ENCODE data around the gene OOSP4A. TPM values are rescaled to one million over a fixed set of nuclear protein-coding genes. Genes with fewer than 3 reads are reported as not detected.

Gene OOSP4A
- total and polyA plus RNA-seq, 10 of the 15 experiments (the other 5 are each of a cell fraction or from before 2014, with no cell fraction given), result not detected

- H3K9ac ChIP-seq (ENCODE audit: control insufficient read depth, insufficient read depth, low read length), result no peak overlapping the region
- CTCF ChIA-PET, result no interaction called here
- H3K27me3 ChIP-seq (replicated peaks in 1 of 2; ENCODE audit: control insufficient read depth in 2 of 2, insufficient read depth in 2 of 2, low read length in 1 of 2), result no peaks in the 10 kb centered on the region; a peak in 1 of 4 replicates
- in situ Hi-C loops (cut with MboI) (no loop called here), intact Hi-C loops (cut with micrococcal nuclease; ENCODE audit: unreplicated experiment) (loop anchor here (10.0 kb wide), 1 partner anchor 270 kb away; no protein-coding TSS in a partner anchor)
- RAD21 ChIA-PET (ENCODE audit: unreplicated experiment), result no interaction called here
- H3K36me3 ChIP-seq (ENCODE audit: control insufficient read depth in 2 of 2, insufficient read depth in 2 of 2, low read length in 1 of 2), result no peaks in the 10 kb centered on the region
- WGBS (ENCODE audit: insufficient coverage, insufficient replicate concordance, low lambda C conversion rate, missing lambda C conversion rate), result 0% methylated on average over 3 of the region's 3 CpGs
- no peaks in the 10 kb centered on the region for H3K79me2 ChIP-seq (ENCODE audit: control insufficient read depth, insufficient read depth, low read length)
- H3K27ac ChIP-seq (ENCODE audit: control insufficient read depth, insufficient read depth), result no peak overlapping the region
- H3K4me1 ChIP-seq (ENCODE audit: control insufficient read depth, insufficient read depth, low read length), result no peaks in the 10 kb centered on the region
- H4K20me1 ChIP-seq (ENCODE audit: control insufficient read depth, insufficient read depth), result no peaks in the 10 kb centered on the region
- POLR2A ChIA-PET, result no interaction called here
- SMC1A ChIA-PET (ENCODE audit: uncharacterized antibody, unreplicated experiment), result no interaction called here
- H3K4me3 ChIP-seq, result no peak overlapping the region
- ATAC-seq (no peak), DNase-seq (ENCODE audit: low read depth, low spot score) (no peak), FAIRE-seq (no peak)
- no peaks in the 10 kb centered on the region for H3K9me3 ChIP-seq (replicated peaks; ENCODE audit: control insufficient read depth, insufficient read depth, low read length)
- BruUV-seq (replicated peaks), result no TSS peak
- TF ChIP-seq STAT3 (IDR thresholded peaks at IDR 0.05; ENCODE audit: low read depth, low read length), result no peak
- no peak for TF ChIP-seq ZNF592 (IDR thresholded peaks at IDR 0.05)
- TF ChIP-seq BACH1 (IDR thresholded peaks at IDR 0.05; ENCODE audit: borderline replicate concordance), result no peak
- TF ChIP-seq ZZZ3 (IDR thresholded peaks at IDR 0.05; ENCODE audit: control insufficient read depth, insufficient read length, low read depth), result no peak
- no peak for TF ChIP-seq ZNF622 (IDR thresholded peaks at IDR 0.05)
- no peak for TF ChIP-seq TARDBP (IDR thresholded peaks at IDR 0.05; ENCODE audit: borderline replicate concordance)
- no peak for TF ChIP-seq STAT1 (conservative IDR thresholded peaks at IDR 0.05)
- TF ChIP-seq MTA2 (IDR thresholded peaks at IDR 0.05; ENCODE audit: low read depth), result no peak
- no peak for TF ChIP-seq SPI1 (IDR thresholded peaks at IDR 0.05; ENCODE audit: borderline replicate concordance, insufficient read depth, low read depth, low read length)
- TF ChIP-seq ZNF687 (IDR thresholded peaks at IDR 0.05), result no peak
- no peak for TF ChIP-seq NR2F1 (conservative IDR thresholded peaks at IDR 0.05)
- TF ChIP-seq CBFB (IDR thresholded peaks at IDR 0.05; ENCODE audit: low read depth), result no peak
- TF ChIP-seq SIX5 (IDR thresholded peaks at IDR 0.05; ENCODE audit: low read depth, low read length, severe bottlenecking), result no peak
- no peak for TF ChIP-seq HSF1 (IDR thresholded peaks at IDR 0.05; ENCODE audit: low read depth, low read length)
- TF ChIP-seq KAT2A (conservative IDR thresholded peaks at IDR 0.05; ENCODE audit: control insufficient read depth, low read depth, low read length), result no peak
- TF ChIP-seq POLR2A (IDR thresholded peaks at IDR 0.05; ENCODE audit: low read depth, low read length), result no peak
- no peak for TF ChIP-seq DPF2 (IDR thresholded peaks at IDR 0.05)
- TF ChIP-seq LARP7 (IDR thresholded peaks at IDR 0.05), result no peak
- no peak for TF ChIP-seq ASH2L (IDR thresholded peaks at IDR 0.05; ENCODE audit: borderline replicate concordance, low read depth)
- H2AFZ ChIP-seq (ENCODE audit: control insufficient read depth, low read depth, low read length), result no peak overlapping the region
- no peak overlapping the region for H3K4me2 ChIP-seq (ENCODE audit: control insufficient read depth, insufficient read depth)
Observed at GRCh38 chr11:59984368-59984767, 20.5 kb downstream of the OOSP4A start.

Measured in GM12878 (cell line).